H1 (cell line): ENCODE measurements around the gene SFMBT2. TPM values are rescaled to one million over a fixed set of nuclear protein-coding genes. Genes with fewer than 3 reads are reported as not detected.

Experiments
- CTCF ChIA-PET: fragments of 300-600 bp; sonication (Branson Sonifier 250); formaldehyde crosslinking; loops from one replicate; lab custom pipeline; 2021; ENCODE audit not compliant: partially characterized antibody; lab: Charles Lee
- POLR2A ChIA-PET: fragments of 300-600 bp; sonication (Branson Sonifier 250); formaldehyde crosslinking; loops from one replicate; lab custom pipeline; 2021; ENCODE audit warnings: inconsistent platforms; ENCODE audit not compliant: partially characterized antibody; lab: Charles Lee
- DNase-seq, 2 experiments: peaks; one replicate each; pipeline versions ENCODE4 v3.0.0 to v3.0.0-alpha.2; 2010 to 2022; ENCODE audit warnings: low spot score in 2 of 2, low read depth in 1 of 2, mixed read lengths in 1 of 2
- FAIRE-seq: peaks from 2 replicates; lab custom pipeline; 2011; peaks lifted over from hg19 to GRCh38; lab: Jason Lieb, UNC
- H2AFZ ChIP-seq: 2 replicates; pipeline ENCODE4 v1.8.1; 2012; ENCODE audit warnings: low read length, inconsistent platforms
- H2AK5ac ChIP-seq: 2 replicates; pipeline ENCODE4 v1.6.1; 2013; ENCODE audit warnings: low read depth, low read length
- H2BK120ac ChIP-seq: replicated peaks from 2 replicates; pipeline ENCODE3; 2013; ENCODE audit warnings: low read depth, low read length, inconsistent platforms
- H2BK12ac ChIP-seq: 2 replicates; pipeline ENCODE4 v1.6.1; 2013; ENCODE audit warnings: low read depth, low read length
- H2BK15ac ChIP-seq: 2 replicates; pipeline ENCODE4 v1.6.1; 2013; ENCODE audit warnings: low read length
- H2BK20ac ChIP-seq: 2 replicates; pipeline ENCODE4 v1.6.1; 2013; ENCODE audit warnings: low read length
- H2BK5ac ChIP-seq: 2 replicates; pipeline ENCODE4 v1.6.1; 2013; ENCODE audit warnings: low read depth, low read length
- H3K14ac ChIP-seq: 2 replicates; pipeline ENCODE4 v1.6.1; 2013; ENCODE audit warnings: inconsistent platforms; ENCODE audit not compliant: insufficient read length
- H3K18ac ChIP-seq: 2 replicates; pipeline ENCODE4 v1.6.1; 2013; ENCODE audit warnings: low read length; ENCODE audit errors: extremely low read depth
- H3K23ac ChIP-seq: 2 replicates; pipeline ENCODE4 v1.6.1; 2013; ENCODE audit warnings: inconsistent platforms; ENCODE audit not compliant: insufficient read length
- H3K23me2 ChIP-seq: 2 replicates; pipeline ENCODE4 v1.6.1; 2013; ENCODE audit warnings: low read depth, low read length
- H3K27ac ChIP-seq: 2 replicates; pipeline ENCODE4 v1.6.1; 2011; ENCODE audit warnings: low read depth, low read length, inconsistent platforms
- H3K27me3 ChIP-seq, 4 experiments: replicated peaks in 1 of 4; 1 replicate in 1 of 4; 2 replicates in 3 of 4; pipeline versions ENCODE4 v1.6.1 to v1.8.1; 2011 to 2013; ENCODE audit warnings: low read length in 3 of 4, mild to moderate bottlenecking in 3 of 4, inconsistent platforms in 2 of 4, mixed read lengths in 2 of 4, moderate library complexity in 1 of 4; ENCODE audit not compliant: control insufficient read depth in 3 of 4, insufficient read depth in 3 of 4; ENCODE audit errors: extremely low read depth in 1 of 4
- H3K36me3 ChIP-seq, 4 experiments: 2 replicates each; pipeline versions ENCODE4 v1.6.1 to v1.8.1; 2011 to 2013; ENCODE audit warnings: mild to moderate bottlenecking in 4 of 4, low read length in 3 of 4, moderate library complexity in 2 of 4, control low read depth in 1 of 4, inconsistent platforms in 1 of 4; ENCODE audit not compliant: insufficient read depth in 4 of 4, control insufficient read depth in 2 of 4
- H3K4ac ChIP-seq: replicated peaks from 2 replicates; pipeline ENCODE3; 2013; ENCODE audit warnings: low read length, low read depth, mixed read lengths, inconsistent platforms; ENCODE audit not compliant: insufficient read length
- H3K4me1 ChIP-seq, 4 experiments: replicated peaks in 1 of 4; 1 replicate in 1 of 4; 2 replicates in 3 of 4; pipeline versions ENCODE4 v1.6.1 to v1.8.1; 2011 to 2013; ENCODE audit warnings: low read length in 3 of 4, inconsistent platforms in 2 of 4, mixed read lengths in 1 of 4; ENCODE audit not compliant: insufficient read depth in 4 of 4, control insufficient read depth in 3 of 4
- H3K4me2 ChIP-seq, 2 experiments: 2 replicates each; pipeline versions ENCODE4 v1.6.1 to v1.8.1; 2011 to 2013; ENCODE audit warnings: low read depth in 2 of 2, low read length in 2 of 2, control low read depth in 1 of 2, inconsistent platforms in 1 of 2, mild to moderate bottlenecking in 1 of 2; ENCODE audit not compliant: insufficient read depth in 1 of 2
- H3K4me3 ChIP-seq, 4 experiments: fragments of 200-600, 300-600 bp in 1 of 4; sonication (generic), shearing (Covaris generic), sonication (Bioruptor Twin) in 1 of 4; 2 replicates each; pipeline versions ENCODE4 v1.5.1 to v1.8.1; 2011 to 2016; ENCODE audit warnings: low read length in 4 of 4, low read depth in 3 of 4, control low read depth in 2 of 4, inconsistent platforms in 2 of 4, mild to moderate bottlenecking in 2 of 4, mixed read lengths in 1 of 4, moderate library complexity in 1 of 4; ENCODE audit not compliant: insufficient read depth in 2 of 4; ENCODE audit errors: extremely low read depth in 1 of 4
- H3K56ac ChIP-seq: replicated peaks from 2 replicates; pipeline ENCODE3; 2013; ENCODE audit warnings: low read depth, mild to moderate bottlenecking, mixed read lengths, low read length, inconsistent platforms; ENCODE audit not compliant: insufficient read length
- H3K79me1 ChIP-seq: 2 replicates; pipeline ENCODE4 v1.6.1; 2013; ENCODE audit warnings: low read depth, low read length, control low read depth
- H3K79me2 ChIP-seq, 2 experiments: 2 replicates each; pipeline versions ENCODE4 v1.6.1 to v1.8.1; 2012 to 2013; ENCODE audit warnings: low read length in 2 of 2, mild to moderate bottlenecking in 2 of 2, inconsistent platforms in 1 of 2; ENCODE audit not compliant: insufficient read depth in 2 of 2, control insufficient read depth in 1 of 2
- H3K9ac ChIP-seq, 4 experiments: replicated peaks in 1 of 4; 1 replicate in 1 of 4; 2 replicates in 3 of 4; pipeline versions ENCODE4 v1.6.1 to v1.8.1; 2011 to 2013; ENCODE audit warnings: low read depth in 3 of 4, low read length in 3 of 4, control low read depth in 2 of 4, mild to moderate bottlenecking in 2 of 4, moderate library complexity in 2 of 4, inconsistent platforms in 1 of 4; ENCODE audit errors: extremely low read depth in 1 of 4
- H3K9me3 ChIP-seq, 2 experiments: 2 replicates each; pipeline versions ENCODE4 v1.6.1 to v1.8.1; 2012 to 2013; ENCODE audit warnings: mild to moderate bottlenecking in 2 of 2, moderate library complexity in 2 of 2, control low read depth in 1 of 2, inconsistent platforms in 1 of 2, low read depth in 1 of 2, low read length in 1 of 2, mixed read lengths in 1 of 2; ENCODE audit not compliant: insufficient read depth in 2 of 2
- H4K20me1 ChIP-seq, 2 experiments: replicated peaks in 1 of 2; 2 replicates each; pipeline versions ENCODE3 to v1.8.1; 2011 to 2013; ENCODE audit warnings: inconsistent platforms in 2 of 2, low read length in 2 of 2, mild to moderate bottlenecking in 1 of 2; ENCODE audit not compliant: insufficient read depth in 2 of 2, control insufficient read depth in 1 of 2
- H4K5ac ChIP-seq: 2 replicates; pipeline ENCODE4 v1.6.1; 2013; ENCODE audit warnings: low read length, low read depth, mixed read lengths, inconsistent platforms; ENCODE audit not compliant: insufficient read length
- H4K8ac ChIP-seq: 2 replicates; pipeline ENCODE4 v1.8.0; 2013; ENCODE audit warnings: mild to moderate bottlenecking, moderate library complexity, low read length, inconsistent platforms; ENCODE audit not compliant: insufficient read depth; ENCODE audit errors: extremely low read depth
- H4K91ac ChIP-seq: replicated peaks from 2 replicates; pipeline ENCODE3; 2013; ENCODE audit warnings: low read length, mixed read lengths, inconsistent platforms; ENCODE audit not compliant: insufficient read length
- CREB1 ChIP-seq: IDR thresholded peaks from 2 replicates; pipeline ENCODE4 v1.6.1; 2012; ENCODE audit warnings: inconsistent platforms
- KDM4A ChIP-seq: IDR thresholded peaks from one replicate; pipeline ENCODE4 v1.7.1; 2012; ENCODE audit warnings: low read depth, mild to moderate bottlenecking, moderate library complexity, low read length, inconsistent platforms; ENCODE audit not compliant: severe bottlenecking
- KDM5A ChIP-seq: fragments of 200-600 bp; IDR thresholded peaks from 2 replicates; pipeline ENCODE4 v1.7.1; 2012; ENCODE audit warnings: mild to moderate bottlenecking, low read length, inconsistent platforms, mixed read lengths
- RFX5 ChIP-seq: IDR thresholded peaks from 2 replicates; pipeline ENCODE4 v1.6.1; 2011; ENCODE audit warnings: low read depth, low read length, improper control_type of control experiment, borderline replicate concordance
- RXRA ChIP-seq: IDR thresholded peaks from 2 replicates; pipeline ENCODE4 v1.6.1; 2011; ENCODE audit warnings: low read depth, mild to moderate bottlenecking, low read length, moderate library complexity; ENCODE audit not compliant: insufficient read depth
- TBP ChIP-seq: IDR thresholded peaks from 2 replicates; pipeline ENCODE4 v1.6.1; 2011; ENCODE audit warnings: low read depth, low read length, improper control_type of control experiment
- YY1 ChIP-seq: IDR thresholded peaks from 2 replicates; pipeline ENCODE4 v1.6.1; 2011; ENCODE audit warnings: low read depth, mild to moderate bottlenecking, low read length
- WGBS, 2 experiments: shearing (Covaris generic) in 1 of 2; methylation state at CpG; one replicate each; pipeline versions ENCODE4 v1.1.6 to v1.1.7; 2013 to 2015; ENCODE audit warnings: low lambda C conversion rate in 2 of 2, mixed read lengths in 2 of 2, inconsistent platforms in 1 of 2, low coverage in 1 of 2, missing lambda C conversion rate in 1 of 2; ENCODE audit not compliant: insufficient replicate concordance in 2 of 2, insufficient coverage in 1 of 2, insufficient read length in 1 of 2; ENCODE audit errors: extremely low coverage in 1 of 2, missing lambda C conversion rate in 1 of 2; 5-methylcytosine and 5-hydroxymethylcytosine counted together
- polyA plus RNA-seq, 7 experiments: library from polyadenylated mRNA; depleted of rRNA in 3 of 7; stranded (reverse) in 5 of 7; unstranded in 2 of 7; fragments of >200 nt in 5 of 7; fragments of 200-250 nt in 2 of 7; gene quantifications; 1 replicate in 5 of 7; 2 replicates in 1 of 7; 4 replicates in 1 of 7; pipeline versions ENCODE4 v1.2.1 to v1.2.3, GENCODE V29; 2011 to 2013; ENCODE audit warnings: missing spikeins in 2 of 7, mixed read lengths in 2 of 7
- total RNA-seq: library from RNA; stranded (reverse); fragmentation: NEBNext Ultra II Directional; extraction: Animal tissue kit (Norgen Biotek cat#: 25700); gene quantifications from 2 replicates; pipeline ENCODE4 v1.2.1, GENCODE V29; 2021
- TF ChIP-seq, protein P1 (sequence below), 3 experiments: IDR thresholded peaks; 1 replicate in 2 of 3; 2 replicates in 1 of 3; pipeline versions ENCODE4 v1.5.1 to v1.6.1; 2011; ENCODE audit warnings: low read length in 3 of 3, mild to moderate bottlenecking in 3 of 3, inconsistent platforms in 2 of 3, low read depth in 1 of 3, moderate library complexity in 1 of 3; ENCODE audit not compliant: insufficient read depth in 1 of 3; ENCODE audit errors: control extremely low read depth in 1 of 3
- TF ChIP-seq, protein P2 (sequence below): IDR thresholded peaks from 2 replicates; pipeline ENCODE4 v1.6.1; 2012; ENCODE audit warnings: low read length, inconsistent platforms
- TF ChIP-seq, protein P3 (sequence below): IDR thresholded peaks from 2 replicates; pipeline ENCODE4 v1.6.1; 2012; ENCODE audit warnings: inconsistent platforms

Gene SFMBT2
- total and polyA plus RNA-seq, 2 of the 8 experiments (the other 6 are each of a cell fraction or from before 2014, with no cell fraction given) = 2.9 to 11.0 TPM

DNA sequence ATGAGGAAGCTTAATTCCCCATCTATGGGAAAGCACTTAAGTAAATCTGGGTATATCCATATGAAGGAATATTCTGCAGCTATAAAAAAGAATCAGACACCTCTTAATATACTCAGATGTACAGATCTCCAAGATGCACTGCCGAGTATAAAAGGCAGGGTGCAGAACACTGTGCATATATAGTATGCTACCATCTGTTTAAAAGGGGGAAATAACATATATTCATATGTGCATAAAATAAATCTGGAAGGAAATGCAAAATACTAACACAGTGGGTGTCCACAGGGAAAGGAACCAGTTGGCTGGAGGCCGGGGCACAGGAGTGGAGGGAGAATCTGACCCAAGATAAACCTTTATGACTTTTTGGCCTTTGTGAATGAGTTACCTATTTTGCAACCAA, 201.4 kb downstream of the SFMBT2 start:
- Histone ChIP-seq H2BK20ac (no peak overlapping the region), H4K91ac (no peak overlapping the region), H2BK12ac (no peak overlapping the region), H2BK120ac (no peak overlapping the region), H3K18ac (no peak overlapping the region), H3K56ac (no peak overlapping the region), H2AK5ac (no peak overlapping the region), H2BK15ac (no peak overlapping the region), H4K8ac (no peak overlapping the region), H3K4ac (no peak overlapping the region), H3K36me3 (no peaks in the 10 kb centered on the region; a peak in 1 of 8 replicates), H3K79me1 (peaks cover 2% of the 10 kb centered on the region; the same call in 1 of the 2 replicates), H2BK5ac (no peak overlapping the region), H3K79me2 (no peaks in the 10 kb centered on the region), H3K4me1 (peaks cover 2 to 5% (median 3%) of the 10 kb centered on the region in 4 experiments; a peak in 5 of 7 replicates), H3K4me2 (no peak overlapping the region), H3K9me3 (no peaks in the 10 kb centered on the region), H2AFZ (no peak overlapping the region), H3K27me3 (no peaks in the 10 kb centered on the region), H3K14ac (no peak overlapping the region), H3K4me3 (no peak overlapping the region), H3K23ac (no peak overlapping the region), H3K9ac (no peak overlapping the region), H3K23me2 (no peaks in the 10 kb centered on the region), H3K27ac (no peak overlapping the region), H4K5ac (no peak overlapping the region), H4K20me1 (no peaks in the 10 kb centered on the region)
- ChIA-PET CTCF (no interaction called here), POLR2A (no interaction called here)
- DNase-seq = no peak
- 91% methylated on average over 2 of the region's 2 CpGs; no CpG with 5 or more reads in 1 of the 2 experiments for WGBS, 2 experiments
- FAIRE-seq = no peak
- TF ChIP-seq CREB1 (no peak), KDM5A (no peak), RXRA (no peak), TBP (no peak), RFX5 (no peak), KDM4A (no peak), YY1 (no peak)
- TF ChIP-seq, protein P1, sequence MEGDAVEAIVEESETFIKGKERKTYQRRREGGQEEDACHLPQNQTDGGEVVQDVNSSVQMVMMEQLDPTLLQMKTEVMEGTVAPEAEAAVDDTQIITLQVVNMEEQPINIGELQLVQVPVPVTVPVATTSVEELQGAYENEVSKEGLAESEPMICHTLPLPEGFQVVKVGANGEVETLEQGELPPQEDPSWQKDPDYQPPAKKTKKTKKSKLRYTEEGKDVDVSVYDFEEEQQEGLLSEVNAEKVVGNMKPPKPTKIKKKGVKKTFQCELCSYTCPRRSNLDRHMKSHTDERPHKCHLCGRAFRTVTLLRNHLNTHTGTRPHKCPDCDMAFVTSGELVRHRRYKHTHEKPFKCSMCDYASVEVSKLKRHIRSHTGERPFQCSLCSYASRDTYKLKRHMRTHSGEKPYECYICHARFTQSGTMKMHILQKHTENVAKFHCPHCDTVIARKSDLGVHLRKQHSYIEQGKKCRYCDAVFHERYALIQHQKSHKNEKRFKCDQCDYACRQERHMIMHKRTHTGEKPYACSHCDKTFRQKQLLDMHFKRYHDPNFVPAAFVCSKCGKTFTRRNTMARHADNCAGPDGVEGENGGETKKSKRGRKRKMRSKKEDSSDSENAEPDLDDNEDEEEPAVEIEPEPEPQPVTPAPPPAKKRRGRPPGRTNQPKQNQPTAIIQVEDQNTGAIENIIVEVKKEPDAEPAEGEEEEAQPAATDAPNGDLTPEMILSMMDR (IDR thresholded peaks at IDR 0.05; ENCODE audit: control extremely low read depth in 1 of 3, insufficient read depth in 1 of 3, low read depth in 1 of 3, low read length in 3 of 3) = no peak
- TF ChIP-seq, protein P2, sequence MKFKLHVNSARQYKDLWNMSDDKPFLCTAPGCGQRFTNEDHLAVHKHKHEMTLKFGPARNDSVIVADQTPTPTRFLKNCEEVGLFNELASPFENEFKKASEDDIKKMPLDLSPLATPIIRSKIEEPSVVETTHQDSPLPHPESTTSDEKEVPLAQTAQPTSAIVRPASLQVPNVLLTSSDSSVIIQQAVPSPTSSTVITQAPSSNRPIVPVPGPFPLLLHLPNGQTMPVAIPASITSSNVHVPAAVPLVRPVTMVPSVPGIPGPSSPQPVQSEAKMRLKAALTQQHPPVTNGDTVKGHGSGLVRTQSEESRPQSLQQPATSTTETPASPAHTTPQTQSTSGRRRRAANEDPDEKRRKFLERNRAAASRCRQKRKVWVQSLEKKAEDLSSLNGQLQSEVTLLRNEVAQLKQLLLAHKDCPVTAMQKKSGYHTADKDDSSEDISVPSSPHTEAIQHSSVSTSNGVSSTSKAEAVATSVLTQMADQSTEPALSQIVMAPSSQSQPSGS = no peak
- TF ChIP-seq, protein P3, sequence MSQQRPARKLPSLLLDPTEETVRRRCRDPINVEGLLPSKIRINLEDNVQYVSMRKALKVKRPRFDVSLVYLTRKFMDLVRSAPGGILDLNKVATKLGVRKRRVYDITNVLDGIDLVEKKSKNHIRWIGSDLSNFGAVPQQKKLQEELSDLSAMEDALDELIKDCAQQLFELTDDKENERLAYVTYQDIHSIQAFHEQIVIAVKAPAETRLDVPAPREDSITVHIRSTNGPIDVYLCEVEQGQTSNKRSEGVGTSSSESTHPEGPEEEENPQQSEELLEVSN = no peak
